ENCODE data around the gene ZBTB7C.

Gene ZBTB7C

GRCh38 chr18:48003426-48004349 is 405.5 kb downstream of the ZBTB7C start:
- DNase-seq = no peak

GRCh38 chr18:48002933-48003365 is 406.2 kb downstream of the ZBTB7C start:
- no peak for DNase-seq

- DNase-seq = no peak
Measured at GRCh38 chr18:48000701-48001100, 408.5 kb downstream of the ZBTB7C start.

GRCh38 chr18:47999801-48000248 is 409.4 kb downstream of the ZBTB7C start:
- no peak for DNase-seq

- no peak for DNase-seq
Measured at GRCh38 chr18:47997338-47997780, 411.8 kb downstream of the ZBTB7C start.

- DNase-seq = no peak
Measured at GRCh38 chr18:47996091-47996541, 413.1 kb downstream of the ZBTB7C start.

GRCh38 chr18:47995654-47996053 is 413.5 kb downstream of the ZBTB7C start:
- DNase-seq = no peak

GRCh38 chr18:47993409-47993808 is 415.8 kb downstream of the ZBTB7C start:
- DNase-seq = no peak

GRCh38 chr18:47992976-47993375 is 416.2 kb downstream of the ZBTB7C start:
- no peak for DNase-seq

GRCh38 chr18:47992266-47992665 is 416.9 kb downstream of the ZBTB7C start:
- DNase-seq = no peak

GRCh38 chr18:47990981-47991380 is 418.2 kb downstream of the ZBTB7C start:
- DNase-seq = no peak

GRCh38 chr18:47987388-47987699 is 421.8 kb downstream of the ZBTB7C start:
- DNase-seq = no peak

- no peak for DNase-seq
Measured at GRCh38 chr18:47986620-47987387, 422.4 kb downstream of the ZBTB7C start.

- no peak for DNase-seq
Measured at GRCh38 chr18:47985866-47986265, 423.3 kb downstream of the ZBTB7C start.

GRCh38 chr18:47984991-47985390 is 424.2 kb downstream of the ZBTB7C start:
- DNase-seq = no peak

- no peak for DNase-seq
Measured at GRCh38 chr18:47983946-47984345, 425.2 kb downstream of the ZBTB7C start.

GRCh38 chr18:47983055-47983454 is 426.1 kb downstream of the ZBTB7C start:
- no peak for DNase-seq

GRCh38 chr18:47981830-47982229 is 427.4 kb downstream of the ZBTB7C start:
- DNase-seq = no peak

- DNase-seq = no peak
Measured at GRCh38 chr18:47981320-47981719, 427.9 kb downstream of the ZBTB7C start.

- no peak for DNase-seq
Measured at GRCh38 chr18:47979611-47980200, 429.5 kb downstream of the ZBTB7C start.

GRCh38 chr18:47978603-47979002 is 430.6 kb downstream of the ZBTB7C start:
- no peak for DNase-seq

- DNase-seq = no peak
Measured at GRCh38 chr18:47978141-47978540, 431.0 kb downstream of the ZBTB7C start.

Measured in cortex of kidney (tissue), 1 donor.